ENCODE measurements around the gene LHB. TPM values are rescaled to one million over a fixed set of nuclear protein-coding genes. Genes with fewer than 3 reads are reported as not detected.
A peak's percentile ranks its signal among the peaks of the same experiment; 100 is the strongest.

The LHB gene
- total RNA-seq, 3 donors from 2014 or later: 0.65 TPM; not detected in 2

GRCh38 chr19:48975947-48976847 is 40.7 kb downstream of the LHB start:
- TF ChIP-seq CTCF (IDR thresholded peaks at IDR 0.05): no peak
- no peak overlapping the region for H3K4me3 ChIP-seq
- ATAC-seq (peak; percentile 39), DNase-seq (no peak)
- peaks cover 7% of the 10 kb centered on the region for H3K36me3 ChIP-seq (ENCODE audit: low read depth)
- intact Hi-C loops (cut with DNase I, micrococcal nuclease): loop anchor here in 1 of 2 donors (10.0 kb wide), 1 partner anchor 181 kb away; no protein-coding TSS in a partner anchor
- H3K9me3 ChIP-seq: no peaks in the 10 kb centered on the region
- peaks cover 3% of the 10 kb centered on the region for H3K4me1 ChIP-seq (ENCODE audit: low read depth)

- ATAC-seq (peak; percentile 80), DNase-seq (peak; percentile 80 to 92 (median 85))
- intact Hi-C loops (cut with DNase I, micrococcal nuclease): loop anchor here in 1 of 2 donors (10.0 kb wide), 1 partner anchor 176 kb away; no protein-coding TSS in a partner anchor
- Histone ChIP-seq H3K4me3 (no peak overlapping the region), H3K4me1 (ENCODE audit: low read depth) (peaks cover 15% of the 10 kb centered on the region), H3K36me3 (ENCODE audit: low read depth) (peaks cover 7% of the 10 kb centered on the region), H3K9me3 (no peaks in the 10 kb centered on the region)
- TF ChIP-seq CTCF (IDR thresholded peaks at IDR 0.05): peak; percentile 83
Observed at GRCh38 chr19:48970923-48971395, 45.9 kb downstream of the LHB start.

- H3K4me3 ChIP-seq: no peak overlapping the region
- intact Hi-C loops (cut with DNase I, micrococcal nuclease): loop anchor here in 1 of 2 donors (10.0 kb wide), 1 partner anchor 175 kb away; no protein-coding TSS in a partner anchor
- peaks cover 7% of the 10 kb centered on the region for H3K36me3 ChIP-seq (ENCODE audit: low read depth)
- TF ChIP-seq CTCF (IDR thresholded peaks at IDR 0.05): no peak
- peaks cover 15% of the 10 kb centered on the region for H3K4me1 ChIP-seq (ENCODE audit: low read depth)
- DNase-seq (no peak), ATAC-seq (no peak)
- H3K9me3 ChIP-seq: no peaks in the 10 kb centered on the region
Observed at GRCh38 chr19:48970139-48970766, 46.6 kb downstream of the LHB start.

GRCh38 chr19:48969276-48970138 is 47.4 kb downstream of the LHB start:
- Histone ChIP-seq H3K9me3 (no peaks in the 10 kb centered on the region), H3K36me3 (ENCODE audit: low read depth) (peaks cover 7% of the 10 kb centered on the region), H3K4me3 (no peak overlapping the region), H3K4me1 (ENCODE audit: low read depth) (peaks cover 17% of the 10 kb centered on the region)
- no peak for TF ChIP-seq CTCF (IDR thresholded peaks at IDR 0.05)
- intact Hi-C loops (cut with DNase I, micrococcal nuclease): loop anchor here in 1 of 2 donors (10.0 kb wide), 2 partner anchors 95 to 175 kb away; partner anchors contain the start of gene PPP1R15A
- DNase-seq (no peak), ATAC-seq (no peak)

- H3K4me1 ChIP-seq (ENCODE audit: low read depth): peaks cover 24% of the 10 kb centered on the region
- ATAC-seq (no peak), DNase-seq (no peak)
- peaks cover 2% of the 10 kb centered on the region for H3K36me3 ChIP-seq (ENCODE audit: low read depth)
- no peak overlapping the region for H3K4me3 ChIP-seq
- intact Hi-C loops (cut with DNase I, micrococcal nuclease): loop anchor here in 1 of 2 donors (10.0 kb wide), 1 partner anchor 94 kb away; the partner anchor contains the start of gene PPP1R15A
- H3K9me3 ChIP-seq: no peaks in the 10 kb centered on the region
- TF ChIP-seq CTCF (IDR thresholded peaks at IDR 0.05): no peak
Observed at GRCh38 chr19:48968813-48969218, 48.1 kb downstream of the LHB start.

Measured in mucosa of descending colon (tissue), 3 donors.